GM23338 (cell line): ENCODE data around the gene OOSP4A. TPM values are rescaled to one million over a fixed set of nuclear protein-coding genes. Genes with fewer than 3 reads are reported as not detected.

Experiments used
- ATAC-seq: fragments of 200-7000 bp; cut with Tn5 transposase; 3 replicates; pipeline ENCODE4 v1.9.1; 2020
- DNase-seq: peaks from one replicate; pipeline ENCODE4 v3.0.0-alpha.2; 2015; ENCODE audit warnings: low spot score
- H2AFZ ChIP-seq: fragments of 200-600 bp; sonication (generic); 2 replicates; pipeline ENCODE4 v1.8.0; 2016; ENCODE audit warnings: antibody characterized with exemption, mild to moderate bottlenecking, moderate library complexity
- H3F3A ChIP-seq: fragments of 200-600 bp; sonication (generic); replicated peaks from 2 replicates; pipeline ENCODE4 v1.8.0; 2017; ENCODE audit warnings: antibody characterized with exemption, mixed run types, low read depth
- H3K27ac ChIP-seq: fragments of 200-600 bp; sonication (generic); 2 replicates; pipeline ENCODE4 v1.6.1; 2016; ENCODE audit warnings: low read depth
- H3K27me3 ChIP-seq: fragments of 200-600 bp; sonication (generic); 2 replicates; pipeline ENCODE4 v1.8.0; 2016; ENCODE audit warnings: mild to moderate bottlenecking, mixed run types, moderate library complexity; ENCODE audit not compliant: insufficient read depth
- H3K36me3 ChIP-seq: fragments of 200-600 bp; sonication (generic); 2 replicates; pipeline ENCODE4 v1.8.0; 2016; ENCODE audit warnings: mild to moderate bottlenecking; ENCODE audit not compliant: insufficient read depth
- H3K4me1 ChIP-seq: fragments of 200-600 bp; sonication (generic); 2 replicates; pipeline ENCODE4 v1.8.0; 2016; ENCODE audit warnings: mild to moderate bottlenecking, moderate library complexity; ENCODE audit not compliant: insufficient read depth
- H3K4me2 ChIP-seq: fragments of 200-600 bp; sonication (generic); 2 replicates; pipeline ENCODE4 v1.7.1; 2017; ENCODE audit warnings: mixed run types
- H3K4me3 ChIP-seq: fragments of 200-600 bp; sonication (generic); 2 replicates; pipeline ENCODE4 v1.6.1; 2016; ENCODE audit warnings: mixed run types
- H3K79me2 ChIP-seq: fragments of 200-600 bp; sonication (generic); replicated peaks from 2 replicates; pipeline ENCODE4 v1.8.0; 2017; ENCODE audit warnings: mild to moderate bottlenecking; ENCODE audit not compliant: insufficient read depth
- H3K9me2 ChIP-seq: fragments of 200-600 bp; sonication (generic); 2 replicates; pipeline ENCODE4 v1.8.0; 2017; ENCODE audit not compliant: insufficient read depth
- H4K20me1 ChIP-seq: fragments of 200-600 bp; sonication (generic); replicated peaks from 2 replicates; pipeline ENCODE4 v1.8.0; 2017; ENCODE audit warnings: mild to moderate bottlenecking; ENCODE audit not compliant: insufficient read depth
- H3K27ac Mint-ChIP-seq: 2 replicates; pipeline ENCODE4 v1.8.0; 2020; ENCODE audit warnings: inconsistent platforms, mild to moderate bottlenecking, moderate library complexity, mixed read lengths
- H3K27me3 Mint-ChIP-seq: 3 replicates; pipeline ENCODE4 v1.8.0; 2022; ENCODE audit warnings: low read depth, mild to moderate bottlenecking, moderate library complexity, mixed read lengths, inconsistent platforms; ENCODE audit not compliant: insufficient read depth, poor library complexity
- H3K36me3 Mint-ChIP-seq: 3 replicates; pipeline ENCODE4 v1.8.0; 2021; ENCODE audit warnings: low read depth, mild to moderate bottlenecking, inconsistent platforms, moderate library complexity, mixed read lengths
- H3K4me1 Mint-ChIP-seq: 3 replicates; pipeline ENCODE4 v1.8.0; 2020; ENCODE audit warnings: mild to moderate bottlenecking, inconsistent platforms, mixed read lengths
- H3K4me3 Mint-ChIP-seq: 3 replicates; pipeline ENCODE4 v1.8.0; 2021; ENCODE audit warnings: moderate library complexity, mild to moderate bottlenecking, inconsistent platforms, mixed read lengths
- H3K9me3 Mint-ChIP-seq: 3 replicates; pipeline ENCODE4 v1.8.0; 2020; ENCODE audit warnings: moderate library complexity, mild to moderate bottlenecking, inconsistent platforms, mixed read lengths
- CREB1 ChIP-seq: fragments of 250-450 bp; sonication (Bioruptor Pico); IDR thresholded peaks from 2 replicates; pipeline ENCODE4 v1.5.0; 2020; ENCODE audit warnings: low read depth, mild to moderate bottlenecking, moderate library complexity
- EZH2 ChIP-seq: fragments of 200-600 bp; sonication (generic); IDR thresholded peaks from one replicate; pipeline ENCODE4 v1.8.0; 2017; ENCODE audit warnings: antibody characterized with exemption, mild to moderate bottlenecking, low read depth; ENCODE audit not compliant: unreplicated experiment
- EZH2phosphoT487 ChIP-seq: fragments of 200-600 bp; sonication (generic); IDR thresholded peaks from one replicate; pipeline ENCODE4 v1.8.1; 2018; ENCODE audit warnings: antibody characterized with exemption; ENCODE audit not compliant: unreplicated experiment
- POLR2AphosphoS5 ChIP-seq: IDR thresholded peaks from 2 replicates; pipeline ENCODE4 v1.6.1; 2016; ENCODE audit warnings: antibody characterized with exemption, low read depth
- STAT1 ChIP-seq: IDR thresholded peaks from one replicate; pipeline ENCODE4 v1.6.1; 2016; ENCODE audit warnings: antibody characterized with exemption; ENCODE audit not compliant: unreplicated experiment
- polyA plus RNA-seq: library from polyadenylated mRNA; unstranded; fragments of >200 nt; fragmentation: Nextera tagmentation; extraction: Ambion mirVana; gene quantifications from 2 replicates; pipeline ENCODE4 v1.2.1, GENCODE V29; 2016
- total RNA-seq: library from RNA; depleted of rRNA; stranded (reverse); fragments of >200 nt; shearing (Covaris generic); gene quantifications from 2 replicates; pipeline ENCODE4 v1.2.3, GENCODE V29; 2014
- TF ChIP-seq, protein P1 (sequence below), 2 experiments: fragments of 200-600 bp in 1 of 2; sonication (generic) in 1 of 2; conservative IDR thresholded peaks; 2 replicates each; pipeline versions ENCODE4 v1.5.1 to v1.6.1; 2016 to 2017; ENCODE audit warnings: antibody characterized with exemption in 2 of 2, low read depth in 2 of 2, mild to moderate bottlenecking in 2 of 2, moderate library complexity in 1 of 2
- TF ChIP-seq, protein P2 (sequence below): fragments of 250-450 bp; sonication (Bioruptor Pico); IDR thresholded peaks from 2 replicates; pipeline ENCODE4 v1.5.0; 2020; ENCODE audit warnings: mild to moderate bottlenecking, moderate library complexity
- TF ChIP-seq, protein P3 (sequence below): IDR thresholded peaks from 2 replicates; pipeline ENCODE4 v1.6.1; 2016; ENCODE audit warnings: antibody characterized with exemption
- TF ChIP-seq, protein P4 (sequence below): IDR thresholded peaks from one replicate; pipeline ENCODE4 v1.6.1; 2018; ENCODE audit warnings: antibody characterized with exemption; ENCODE audit not compliant: unreplicated experiment

OOSP4A gene
- total and polyA plus RNA-seq, 2 experiments from 2014 or later = not detected

DNA sequence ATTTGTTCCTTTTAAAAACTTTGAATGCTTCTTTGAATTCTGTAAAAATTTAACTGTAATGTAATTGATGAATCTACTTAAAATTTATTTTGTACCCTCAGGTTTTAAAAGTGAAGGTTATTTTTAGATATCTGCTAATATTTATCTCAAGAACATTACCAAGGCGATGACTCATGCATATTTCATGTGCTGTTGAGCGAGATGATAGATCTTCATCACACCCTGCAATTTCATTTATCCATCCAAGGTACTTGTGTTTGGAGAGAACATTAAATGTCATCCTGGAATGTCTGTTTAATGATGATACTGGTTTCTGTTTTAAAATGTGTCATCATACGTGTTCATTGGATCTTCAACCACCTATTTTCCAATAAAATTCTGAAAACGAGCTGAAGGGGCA is 6.7 kb upstream of the OOSP4A start:
- no peaks in the 10 kb centered on the region for H3K36me3 ChIP-seq
- H3K4me3 ChIP-seq = no peak overlapping the region
- DNase-seq = no peak
- no peaks in the 10 kb centered on the region for H3F3A ChIP-seq
- H3K27ac Mint-ChIP-seq = no peak overlapping the region
- no peak for TF ChIP-seq EZH2phosphoT487
- no peak for TF ChIP-seq CREB1
- TF ChIP-seq, protein P1, sequence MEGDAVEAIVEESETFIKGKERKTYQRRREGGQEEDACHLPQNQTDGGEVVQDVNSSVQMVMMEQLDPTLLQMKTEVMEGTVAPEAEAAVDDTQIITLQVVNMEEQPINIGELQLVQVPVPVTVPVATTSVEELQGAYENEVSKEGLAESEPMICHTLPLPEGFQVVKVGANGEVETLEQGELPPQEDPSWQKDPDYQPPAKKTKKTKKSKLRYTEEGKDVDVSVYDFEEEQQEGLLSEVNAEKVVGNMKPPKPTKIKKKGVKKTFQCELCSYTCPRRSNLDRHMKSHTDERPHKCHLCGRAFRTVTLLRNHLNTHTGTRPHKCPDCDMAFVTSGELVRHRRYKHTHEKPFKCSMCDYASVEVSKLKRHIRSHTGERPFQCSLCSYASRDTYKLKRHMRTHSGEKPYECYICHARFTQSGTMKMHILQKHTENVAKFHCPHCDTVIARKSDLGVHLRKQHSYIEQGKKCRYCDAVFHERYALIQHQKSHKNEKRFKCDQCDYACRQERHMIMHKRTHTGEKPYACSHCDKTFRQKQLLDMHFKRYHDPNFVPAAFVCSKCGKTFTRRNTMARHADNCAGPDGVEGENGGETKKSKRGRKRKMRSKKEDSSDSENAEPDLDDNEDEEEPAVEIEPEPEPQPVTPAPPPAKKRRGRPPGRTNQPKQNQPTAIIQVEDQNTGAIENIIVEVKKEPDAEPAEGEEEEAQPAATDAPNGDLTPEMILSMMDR (conservative IDR thresholded peaks at IDR 0.05; ENCODE audit: low read depth in 2 of 2) = no peak
- TF ChIP-seq EZH2 = no peak
- TF ChIP-seq, protein P2, sequence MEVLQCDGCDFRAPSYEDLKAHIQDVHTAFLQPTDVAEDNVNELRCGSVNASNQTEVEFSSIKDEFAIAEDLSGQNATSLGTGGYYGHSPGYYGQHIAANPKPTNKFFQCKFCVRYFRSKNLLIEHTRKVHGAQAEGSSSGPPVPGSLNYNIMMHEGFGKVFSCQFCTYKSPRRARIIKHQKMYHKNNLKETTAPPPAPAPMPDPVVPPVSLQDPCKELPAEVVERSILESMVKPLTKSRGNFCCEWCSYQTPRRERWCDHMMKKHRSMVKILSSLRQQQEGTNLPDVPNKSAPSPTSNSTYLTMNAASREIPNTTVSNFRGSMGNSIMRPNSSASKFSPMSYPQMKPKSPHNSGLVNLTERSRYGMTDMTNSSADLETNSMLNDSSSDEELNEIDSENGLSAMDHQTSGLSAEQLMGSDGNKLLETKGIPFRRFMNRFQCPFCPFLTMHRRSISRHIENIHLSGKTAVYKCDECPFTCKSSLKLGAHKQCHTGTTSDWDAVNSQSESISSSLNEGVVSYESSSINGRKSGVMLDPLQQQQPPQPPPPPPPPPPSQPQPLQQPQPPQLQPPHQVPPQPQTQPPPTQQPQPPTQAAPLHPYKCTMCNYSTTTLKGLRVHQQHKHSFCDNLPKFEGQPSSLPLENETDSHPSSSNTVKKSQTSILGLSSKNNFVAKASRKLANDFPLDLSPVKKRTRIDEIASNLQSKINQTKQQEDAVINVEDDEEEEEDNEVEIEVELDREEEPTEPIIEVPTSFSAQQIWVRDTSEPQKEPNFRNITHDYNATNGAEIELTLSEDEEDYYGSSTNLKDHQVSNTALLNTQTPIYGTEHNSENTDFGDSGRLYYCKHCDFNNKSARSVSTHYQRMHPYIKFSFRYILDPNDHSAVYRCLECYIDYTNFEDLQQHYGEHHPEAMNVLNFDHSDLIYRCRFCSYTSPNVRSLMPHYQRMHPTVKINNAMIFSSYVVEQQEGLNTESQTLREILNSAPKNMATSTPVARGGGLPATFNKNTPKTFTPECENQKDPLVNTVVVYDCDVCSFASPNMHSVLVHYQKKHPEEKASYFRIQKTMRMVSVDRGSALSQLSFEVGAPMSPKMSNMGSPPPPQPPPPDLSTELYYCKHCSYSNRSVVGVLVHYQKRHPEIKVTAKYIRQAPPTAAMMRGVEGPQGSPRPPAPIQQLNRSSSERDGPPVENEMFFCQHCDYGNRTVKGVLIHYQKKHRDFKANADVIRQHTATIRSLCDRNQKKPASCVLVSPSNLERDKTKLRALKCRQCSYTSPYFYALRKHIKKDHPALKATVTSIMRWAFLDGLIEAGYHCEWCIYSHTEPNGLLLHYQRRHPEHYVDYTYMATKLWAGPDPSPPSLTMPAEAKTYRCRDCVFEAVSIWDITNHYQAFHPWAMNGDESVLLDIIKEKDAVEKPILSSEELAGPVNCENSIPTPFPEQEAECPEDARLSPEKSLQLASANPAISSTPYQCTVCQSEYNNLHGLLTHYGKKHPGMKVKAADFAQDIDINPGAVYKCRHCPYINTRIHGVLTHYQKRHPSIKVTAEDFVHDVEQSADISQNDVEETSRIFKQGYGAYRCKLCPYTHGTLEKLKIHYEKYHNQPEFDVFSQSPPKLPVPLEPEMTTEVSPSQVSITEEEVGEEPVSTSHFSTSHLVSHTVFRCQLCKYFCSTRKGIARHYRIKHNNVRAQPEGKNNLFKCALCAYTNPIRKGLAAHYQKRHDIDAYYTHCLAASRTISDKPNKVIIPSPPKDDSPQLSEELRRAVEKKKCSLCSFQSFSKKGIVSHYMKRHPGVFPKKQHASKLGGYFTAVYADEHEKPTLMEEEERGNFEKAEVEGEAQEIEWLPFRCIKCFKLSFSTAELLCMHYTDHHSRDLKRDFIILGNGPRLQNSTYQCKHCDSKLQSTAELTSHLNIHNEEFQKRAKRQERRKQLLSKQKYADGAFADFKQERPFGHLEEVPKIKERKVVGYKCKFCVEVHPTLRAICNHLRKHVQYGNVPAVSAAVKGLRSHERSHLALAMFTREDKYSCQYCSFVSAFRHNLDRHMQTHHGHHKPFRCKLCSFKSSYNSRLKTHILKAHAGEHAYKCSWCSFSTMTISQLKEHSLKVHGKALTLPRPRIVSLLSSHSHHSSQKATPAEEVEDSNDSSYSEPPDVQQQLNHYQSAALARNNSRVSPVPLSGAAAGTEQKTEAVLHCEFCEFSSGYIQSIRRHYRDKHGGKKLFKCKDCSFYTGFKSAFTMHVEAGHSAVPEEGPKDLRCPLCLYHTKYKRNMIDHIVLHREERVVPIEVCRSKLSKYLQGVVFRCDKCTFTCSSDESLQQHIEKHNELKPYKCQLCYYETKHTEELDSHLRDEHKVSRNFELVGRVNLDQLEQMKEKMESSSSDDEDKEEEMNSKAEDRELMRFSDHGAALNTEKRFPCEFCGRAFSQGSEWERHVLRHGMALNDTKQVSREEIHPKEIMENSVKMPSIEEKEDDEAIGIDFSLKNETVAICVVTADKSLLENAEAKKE = no peak
- TF ChIP-seq STAT1 = no peak
- TF ChIP-seq, protein P3, sequence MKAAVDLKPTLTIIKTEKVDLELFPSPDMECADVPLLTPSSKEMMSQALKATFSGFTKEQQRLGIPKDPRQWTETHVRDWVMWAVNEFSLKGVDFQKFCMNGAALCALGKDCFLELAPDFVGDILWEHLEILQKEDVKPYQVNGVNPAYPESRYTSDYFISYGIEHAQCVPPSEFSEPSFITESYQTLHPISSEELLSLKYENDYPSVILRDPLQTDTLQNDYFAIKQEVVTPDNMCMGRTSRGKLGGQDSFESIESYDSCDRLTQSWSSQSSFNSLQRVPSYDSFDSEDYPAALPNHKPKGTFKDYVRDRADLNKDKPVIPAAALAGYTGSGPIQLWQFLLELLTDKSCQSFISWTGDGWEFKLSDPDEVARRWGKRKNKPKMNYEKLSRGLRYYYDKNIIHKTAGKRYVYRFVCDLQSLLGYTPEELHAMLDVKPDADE = no peak
- TF ChIP-seq, protein P4, sequence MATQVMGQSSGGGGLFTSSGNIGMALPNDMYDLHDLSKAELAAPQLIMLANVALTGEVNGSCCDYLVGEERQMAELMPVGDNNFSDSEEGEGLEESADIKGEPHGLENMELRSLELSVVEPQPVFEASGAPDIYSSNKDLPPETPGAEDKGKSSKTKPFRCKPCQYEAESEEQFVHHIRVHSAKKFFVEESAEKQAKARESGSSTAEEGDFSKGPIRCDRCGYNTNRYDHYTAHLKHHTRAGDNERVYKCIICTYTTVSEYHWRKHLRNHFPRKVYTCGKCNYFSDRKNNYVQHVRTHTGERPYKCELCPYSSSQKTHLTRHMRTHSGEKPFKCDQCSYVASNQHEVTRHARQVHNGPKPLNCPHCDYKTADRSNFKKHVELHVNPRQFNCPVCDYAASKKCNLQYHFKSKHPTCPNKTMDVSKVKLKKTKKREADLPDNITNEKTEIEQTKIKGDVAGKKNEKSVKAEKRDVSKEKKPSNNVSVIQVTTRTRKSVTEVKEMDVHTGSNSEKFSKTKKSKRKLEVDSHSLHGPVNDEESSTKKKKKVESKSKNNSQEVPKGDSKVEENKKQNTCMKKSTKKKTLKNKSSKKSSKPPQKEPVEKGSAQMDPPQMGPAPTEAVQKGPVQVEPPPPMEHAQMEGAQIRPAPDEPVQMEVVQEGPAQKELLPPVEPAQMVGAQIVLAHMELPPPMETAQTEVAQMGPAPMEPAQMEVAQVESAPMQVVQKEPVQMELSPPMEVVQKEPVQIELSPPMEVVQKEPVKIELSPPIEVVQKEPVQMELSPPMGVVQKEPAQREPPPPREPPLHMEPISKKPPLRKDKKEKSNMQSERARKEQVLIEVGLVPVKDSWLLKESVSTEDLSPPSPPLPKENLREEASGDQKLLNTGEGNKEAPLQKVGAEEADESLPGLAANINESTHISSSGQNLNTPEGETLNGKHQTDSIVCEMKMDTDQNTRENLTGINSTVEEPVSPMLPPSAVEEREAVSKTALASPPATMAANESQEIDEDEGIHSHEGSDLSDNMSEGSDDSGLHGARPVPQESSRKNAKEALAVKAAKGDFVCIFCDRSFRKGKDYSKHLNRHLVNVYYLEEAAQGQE = no peak
- no peak for TF ChIP-seq POLR2AphosphoS5
- no peaks in the 10 kb centered on the region for H3K79me2 ChIP-seq
- H3K9me3 Mint-ChIP-seq = no peaks in the 10 kb centered on the region
- H3K4me1 ChIP-seq = no peaks in the 10 kb centered on the region
- no peak overlapping the region for H3K4me3 Mint-ChIP-seq
- no peak overlapping the region for H2AFZ ChIP-seq
- no peaks in the 10 kb centered on the region for H3K27me3 Mint-ChIP-seq
- H3K9me2 ChIP-seq = no peaks in the 10 kb centered on the region
- no peak overlapping the region for H3K27ac ChIP-seq
- H3K36me3 Mint-ChIP-seq = no peaks in the 10 kb centered on the region
- H4K20me1 ChIP-seq = no peaks in the 10 kb centered on the region
- no peaks in the 10 kb centered on the region for H3K4me1 Mint-ChIP-seq
- no peak overlapping the region for H3K4me2 ChIP-seq
- no peaks in the 10 kb centered on the region for H3K27me3 ChIP-seq
- no peak for ATAC-seq
